ENCODE measurements around the gene RAB1A. TPM values are rescaled to one million over a fixed set of nuclear protein-coding genes. Genes with fewer than 3 reads are reported as not detected.

Gene RAB1A
- total RNA-seq, 1 experiment from 2014 or later = 119 TPM

DNA sequence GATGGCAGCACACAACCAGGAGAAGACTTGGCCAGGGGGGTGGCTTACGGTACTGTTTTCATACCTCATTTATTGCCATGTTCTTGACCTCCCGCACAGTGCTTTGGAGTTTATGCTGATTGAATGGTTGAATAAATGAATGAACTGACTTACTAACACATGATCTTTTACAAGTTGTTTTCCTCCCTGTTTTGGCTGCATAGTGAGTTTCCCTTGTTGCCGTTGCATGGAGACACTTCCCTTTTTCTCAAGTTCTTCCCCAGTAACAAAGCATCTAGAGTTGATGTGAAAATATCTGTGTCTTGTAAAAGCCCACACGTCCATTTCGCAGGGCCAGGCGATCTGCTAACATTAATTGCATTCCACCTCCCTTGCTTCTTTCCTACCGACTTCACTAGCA, 35.7 kb upstream of the RAB1A start:
- no TSS peak for BruUV-seq (replicated peaks)
- Histone ChIP-seq H3K4me1 (ENCODE audit: insufficient read depth, low read length, poor library complexity, severe bottlenecking) (no peaks in the 10 kb centered on the region), H3K27ac (ENCODE audit: low read depth, low read length, poor library complexity, severe bottlenecking) (no peak overlapping the region), H3K9me3 (ENCODE audit: low read depth, low read length, poor library complexity, severe bottlenecking) (no peaks in the 10 kb centered on the region), H3K4me3 (ENCODE audit: low read depth, low read length, poor library complexity, severe bottlenecking) (no peak overlapping the region), H3K36me3 (ENCODE audit: insufficient read depth, low read length, poor library complexity, severe bottlenecking) (no peaks in the 10 kb centered on the region), H3K27me3 (replicated peaks; ENCODE audit: insufficient read depth, low read depth, low read length, poor library complexity) (no peaks in the 10 kb centered on the region)
- no peak for DNase-seq (ENCODE audit: low spot score)
- intact Hi-C loops (cut with micrococcal nuclease; ENCODE audit: unreplicated experiment) = no loop called here
- no peak for TF ChIP-seq EZH2 (IDR thresholded peaks at IDR 0.05; ENCODE audit: borderline replicate concordance, low read depth, low read length, poor library complexity, severe bottlenecking)
- TF ChIP-seq, protein P1, sequence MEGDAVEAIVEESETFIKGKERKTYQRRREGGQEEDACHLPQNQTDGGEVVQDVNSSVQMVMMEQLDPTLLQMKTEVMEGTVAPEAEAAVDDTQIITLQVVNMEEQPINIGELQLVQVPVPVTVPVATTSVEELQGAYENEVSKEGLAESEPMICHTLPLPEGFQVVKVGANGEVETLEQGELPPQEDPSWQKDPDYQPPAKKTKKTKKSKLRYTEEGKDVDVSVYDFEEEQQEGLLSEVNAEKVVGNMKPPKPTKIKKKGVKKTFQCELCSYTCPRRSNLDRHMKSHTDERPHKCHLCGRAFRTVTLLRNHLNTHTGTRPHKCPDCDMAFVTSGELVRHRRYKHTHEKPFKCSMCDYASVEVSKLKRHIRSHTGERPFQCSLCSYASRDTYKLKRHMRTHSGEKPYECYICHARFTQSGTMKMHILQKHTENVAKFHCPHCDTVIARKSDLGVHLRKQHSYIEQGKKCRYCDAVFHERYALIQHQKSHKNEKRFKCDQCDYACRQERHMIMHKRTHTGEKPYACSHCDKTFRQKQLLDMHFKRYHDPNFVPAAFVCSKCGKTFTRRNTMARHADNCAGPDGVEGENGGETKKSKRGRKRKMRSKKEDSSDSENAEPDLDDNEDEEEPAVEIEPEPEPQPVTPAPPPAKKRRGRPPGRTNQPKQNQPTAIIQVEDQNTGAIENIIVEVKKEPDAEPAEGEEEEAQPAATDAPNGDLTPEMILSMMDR (conservative IDR thresholded peaks at IDR 0.05; ENCODE audit: low read depth, low read length) = no peak
- CTCF ChIA-PET = no interaction called here
- POLR2A ChIA-PET (ENCODE audit: low non-redundant PET) = no interaction called here

DNA sequence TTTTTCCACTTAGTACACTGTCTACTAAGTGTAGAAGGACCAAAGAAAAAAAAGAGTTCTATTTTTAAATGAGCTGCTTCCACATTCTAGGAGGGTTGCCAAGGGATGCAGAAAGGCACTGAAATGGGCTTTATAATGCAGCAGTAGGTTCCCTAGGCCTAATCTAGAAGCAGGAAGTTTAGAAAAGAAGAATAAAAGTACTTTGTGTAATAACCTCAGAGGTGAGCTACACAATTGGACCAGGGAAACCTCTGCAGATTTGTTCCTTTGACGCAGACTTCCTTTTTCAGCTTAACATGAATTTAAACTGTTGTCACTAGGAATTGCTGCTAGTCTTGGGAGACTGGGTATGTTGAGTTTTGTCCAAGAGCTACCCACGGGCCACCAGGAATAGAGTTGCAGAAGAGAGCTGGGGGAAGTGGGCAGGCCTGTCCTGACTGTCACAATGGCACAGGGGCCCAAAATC, 34.6 kb upstream of the RAB1A start:
- TF ChIP-seq EZH2 (IDR thresholded peaks at IDR 0.05; ENCODE audit: borderline replicate concordance, low read depth, low read length, poor library complexity, severe bottlenecking) = no peak
- TF ChIP-seq, protein P1 (conservative IDR thresholded peaks at IDR 0.05; ENCODE audit: low read depth, low read length) = no peak
- Histone ChIP-seq H3K4me3 (ENCODE audit: low read depth, low read length, poor library complexity, severe bottlenecking) (no peak overlapping the region), H3K36me3 (ENCODE audit: insufficient read depth, low read length, poor library complexity, severe bottlenecking) (no peaks in the 10 kb centered on the region), H3K27ac (ENCODE audit: low read depth, low read length, poor library complexity, severe bottlenecking) (no peak overlapping the region), H3K9me3 (ENCODE audit: low read depth, low read length, poor library complexity, severe bottlenecking) (no peaks in the 10 kb centered on the region), H3K27me3 (replicated peaks; ENCODE audit: insufficient read depth, low read depth, low read length, poor library complexity) (no peaks in the 10 kb centered on the region), H3K4me1 (ENCODE audit: insufficient read depth, low read length, poor library complexity, severe bottlenecking) (no peaks in the 10 kb centered on the region)
- CTCF ChIA-PET = interaction anchor here (0.6 kb wide), 1 partner anchor 137 kb away, joined by 7 read pairs; no protein-coding TSS in a partner anchor
- no TSS peak for BruUV-seq (replicated peaks)
- intact Hi-C loops (cut with micrococcal nuclease; ENCODE audit: unreplicated experiment) = no loop called here
- no peak for DNase-seq (ENCODE audit: low spot score)
- POLR2A ChIA-PET (ENCODE audit: low non-redundant PET) = no interaction called here

DNA sequence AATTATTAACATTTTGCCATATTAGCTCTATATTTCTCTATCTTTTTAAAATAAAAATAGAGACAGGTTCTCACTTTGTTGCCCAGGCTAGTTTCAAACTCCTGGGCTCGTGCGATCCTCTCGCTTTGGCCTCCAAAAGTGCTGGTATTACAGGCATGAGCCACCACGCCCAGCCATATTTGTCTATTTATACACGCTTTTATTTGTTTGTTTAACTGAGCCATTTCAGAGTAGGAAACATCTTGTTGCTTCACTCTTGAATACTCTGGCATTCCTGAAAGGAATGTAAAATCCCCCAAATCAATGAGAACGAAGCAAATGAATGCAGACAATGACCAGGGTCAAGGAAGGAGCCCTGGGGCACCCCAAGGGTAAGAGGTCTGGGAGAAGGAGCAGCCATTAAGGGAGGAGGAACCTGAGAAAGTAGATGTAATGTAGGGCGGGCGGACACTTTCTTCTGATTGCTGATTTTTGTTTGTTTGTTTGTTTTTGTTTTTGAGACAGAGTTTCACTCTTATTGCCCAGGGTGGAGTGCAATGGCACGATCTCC, 31.7 kb upstream of the RAB1A start:
- no TSS peak for BruUV-seq (replicated peaks)
- H3K9me3 ChIP-seq (ENCODE audit: low read depth, low read length, poor library complexity, severe bottlenecking) = no peaks in the 10 kb centered on the region
- H3K4me3 ChIP-seq (ENCODE audit: low read depth, low read length, poor library complexity, severe bottlenecking) = no peak overlapping the region
- DNase-seq (ENCODE audit: low spot score) = no peak
- CTCF ChIA-PET = interaction anchor here (0.6 kb wide), 1 partner anchor 59 kb away, joined by 8 read pairs; no protein-coding TSS in a partner anchor
- intact Hi-C loops (cut with micrococcal nuclease; ENCODE audit: unreplicated experiment) = no loop called here
- POLR2A ChIA-PET (ENCODE audit: low non-redundant PET) = no interaction called here
- no peaks in the 10 kb centered on the region for H3K36me3 ChIP-seq (ENCODE audit: insufficient read depth, low read length, poor library complexity, severe bottlenecking)
- H3K27ac ChIP-seq (ENCODE audit: low read depth, low read length, poor library complexity, severe bottlenecking) = no peak overlapping the region
- H3K27me3 ChIP-seq (replicated peaks; ENCODE audit: insufficient read depth, low read depth, low read length, poor library complexity) = no peaks in the 10 kb centered on the region
- TF ChIP-seq, protein P1 (conservative IDR thresholded peaks at IDR 0.05; ENCODE audit: low read depth, low read length) = no peak
- no peak for TF ChIP-seq EZH2 (IDR thresholded peaks at IDR 0.05; ENCODE audit: borderline replicate concordance, low read depth, low read length, poor library complexity, severe bottlenecking)
- no peaks in the 10 kb centered on the region for H3K4me1 ChIP-seq (ENCODE audit: insufficient read depth, low read length, poor library complexity, severe bottlenecking)

All from A673 (cell line).